K562 (cell line): ENCODE measurements around the gene DLGAP1. TPM values are rescaled to one million over a fixed set of nuclear protein-coding genes. Genes with fewer than 3 reads are reported as not detected.

ENCODE experiments used
- ATAC-seq: fragments of 200-7000 bp; cut with Tn5 transposase; 3 replicates; pipeline ENCODE4 v1.9.1; 2020; ENCODE audit warnings: moderate library complexity
- BruUV-seq: library from RNA; stranded (reverse); fragments of 400-500 nt; replicated peaks from 2 replicates; lab custom pipeline; 2021; lab: Mats Ljungman, UMichigan
- CTCF ChIA-PET: fragments of 300-600 bp; formaldehyde crosslinking; extraction: SDS; loops from one replicate; lab custom pipeline; 2021; ENCODE audit warnings: low intra/inter-chr PET ratio; lab: Yijun Ruan, JAX
- POLR2A ChIA-PET: fragments of 300-600, 350-650 bp; sonication (Branson Sonifier 250); formaldehyde crosslinking; extraction: SDS; loops from one replicate; lab custom pipeline; 2021; ENCODE audit warnings: antibody characterized with exemption, inconsistent platforms; lab: Yijun Ruan, JAX
- DNase-seq, 4 experiments: peaks; one replicate each; pipeline versions ENCODE4 v3.0.0 to v3.0.0-alpha.2; 2011 to 2018; ENCODE audit warnings: low spot score in 3 of 4, mixed read lengths in 3 of 4; ENCODE audit errors: extremely low read depth in 1 of 4
- FAIRE-seq: peaks from 2 replicates; lab custom pipeline; 2011; peaks lifted over from hg19 to GRCh38; lab: Jason Lieb, UNC
- H2AFZ ChIP-seq: 2 replicates; pipeline ENCODE4 v1.6.0; 2011; ENCODE audit warnings: low read depth, low read length, control low read depth, inconsistent platforms
- H3K27ac ChIP-seq: fragments of 200-600 bp; 3 replicates; pipeline ENCODE4 v1.8.0; 2011; ENCODE audit warnings: low read depth, mild to moderate bottlenecking, control low read depth, inconsistent platforms, low read length, moderate library complexity, mixed read lengths; ENCODE audit errors: extremely low read depth
- H3K27me3 ChIP-seq, 2 experiments: fragments of 300-600 bp in 1 of 2; 2 replicates in 1 of 2; 3 replicates in 1 of 2; pipeline versions ENCODE4 v1.6.0 to v1.8.0; 2011; ENCODE audit warnings: inconsistent platforms in 2 of 2, low read length in 2 of 2, mild to moderate bottlenecking in 1 of 2, mixed read lengths in 1 of 2, moderate library complexity in 1 of 2; ENCODE audit not compliant: control insufficient read depth in 2 of 2, insufficient read depth in 2 of 2
- H3K36me3 ChIP-seq: fragments of 300-600 bp; 3 replicates; pipeline ENCODE4 v1.8.0; 2011; ENCODE audit warnings: mild to moderate bottlenecking, low read length, inconsistent platforms; ENCODE audit not compliant: control insufficient read depth, insufficient read depth
- H3K4me1 ChIP-seq, 2 experiments: fragments of 200-600 bp in 1 of 2; replicated peaks in 1 of 2; 2 replicates in 1 of 2; 3 replicates in 1 of 2; pipeline versions ENCODE4 v1.5.1 to v1.8.0; 2011; ENCODE audit warnings: inconsistent platforms in 2 of 2, low read length in 2 of 2, mild to moderate bottlenecking in 1 of 2, mixed read lengths in 1 of 2, moderate library complexity in 1 of 2; ENCODE audit not compliant: control insufficient read depth in 2 of 2, insufficient read depth in 2 of 2
- H3K4me2 ChIP-seq: 2 replicates; pipeline ENCODE4 v1.6.1; 2011; ENCODE audit warnings: low read length, control low read depth, inconsistent platforms, mixed read lengths; ENCODE audit not compliant: insufficient read depth
- H3K4me3 ChIP-seq: fragments of 200-600 bp; sonication (generic), shearing (Covaris generic); 2 replicates; pipeline ENCODE4 v1.5.1; 2016; ENCODE audit warnings: control low read depth, inconsistent platforms
- H3K79me2 ChIP-seq: fragments of 200-600 bp; 3 replicates; pipeline ENCODE4 v1.8.0; 2011; ENCODE audit warnings: low read length, inconsistent platforms; ENCODE audit not compliant: control insufficient read depth, insufficient read depth
- H3K9ac ChIP-seq, 2 experiments: 2 replicates each; pipeline versions ENCODE4 v1.6.0 to v1.6.1; 2011; ENCODE audit warnings: low read depth in 2 of 2, low read length in 2 of 2, control low read depth in 1 of 2, inconsistent platforms in 1 of 2, mild to moderate bottlenecking in 1 of 2, mixed read lengths in 1 of 2; ENCODE audit not compliant: insufficient read depth in 1 of 2
- H3K9me1 ChIP-seq: one replicate; pipeline ENCODE4 v1.6.0; 2011; ENCODE audit warnings: inconsistent platforms, mild to moderate bottlenecking, low read length, moderate library complexity; ENCODE audit not compliant: control insufficient read depth, insufficient read depth
- H3K9me3 ChIP-seq: replicated peaks from 2 replicates; pipeline ENCODE4 v1.5.1; 2011; ENCODE audit warnings: low read depth, low read length, inconsistent platforms; ENCODE audit not compliant: control insufficient read depth, insufficient read depth
- H4K20me1 ChIP-seq: replicated peaks from 2 replicates; pipeline ENCODE4 v1.6.1; 2011; ENCODE audit warnings: low read length, inconsistent platforms, mixed read lengths; ENCODE audit not compliant: control insufficient read depth, insufficient read depth
- ATF6 ChIP-seq: sonication (generic); formaldehyde crosslinking; IDR thresholded peaks from 2 replicates; pipeline ENCODE4 v1.4.0; 2020; ENCODE audit warnings: mild to moderate bottlenecking, missing genetic modification reagents
- ELK1 ChIP-seq: sonication (generic); formaldehyde crosslinking; IDR thresholded peaks from 2 replicates; pipeline ENCODE4 v1.8.1; 2022; ENCODE audit warnings: missing genetic modification reagents
- KDM4B ChIP-seq, 2 experiments: fragments of 450-650 bp in 1 of 2; sonication (generic) in 1 of 2; IDR thresholded peaks; 2 replicates each; pipeline ENCODE4 v1.6.1; 2016 to 2017; ENCODE audit warnings: borderline replicate concordance in 2 of 2, antibody characterized with exemption in 1 of 2, low read depth in 1 of 2, mild to moderate bottlenecking in 1 of 2
- KHSRP ChIP-seq: fragments of 450-650 bp; IDR thresholded peaks from 2 replicates; pipeline ENCODE4 v1.6.1; 2017
- POLR2G ChIP-seq: fragments of 200-400 bp; formaldehyde crosslinking; IDR thresholded peaks from 2 replicates; pipeline ENCODE4 v1.6.1; 2017; ENCODE audit warnings: low read depth, mild to moderate bottlenecking, antibody characterized with exemption, low read length, moderate library complexity
- SAFB2 ChIP-seq: fragments of 200-400 bp; formaldehyde crosslinking; IDR thresholded peaks from 2 replicates; pipeline ENCODE4 v1.6.1; 2018; ENCODE audit warnings: borderline replicate concordance, low read length, low read depth, moderate library complexity; ENCODE audit not compliant: severe bottlenecking
- SMAD2 ChIP-seq: fragments of 150-350 bp; IDR thresholded peaks from 2 replicates; pipeline ENCODE4 v1.6.1; 2014; ENCODE audit warnings: low read depth, mild to moderate bottlenecking, low read length
- ZNF263 ChIP-seq: sonication (generic); formaldehyde crosslinking; IDR thresholded peaks from 2 replicates; pipeline ENCODE4 v1.8.0; 2022; ENCODE audit warnings: mild to moderate bottlenecking, missing genetic modification reagents, borderline replicate concordance
- ZNF316 ChIP-seq: fragments of 450-650 bp; IDR thresholded peaks from 2 replicates; pipeline ENCODE4 v1.6.1; 2016
- ZNF41 ChIP-seq: fragments of 250-450 bp; sonication (Bioruptor Pico); conservative IDR thresholded peaks from 2 replicates; pipeline ENCODE4 v1.4.0; 2020; ENCODE audit warnings: mild to moderate bottlenecking
- WGBS: fragments of 100-300 bp; shearing (Covaris generic); methylation state at CpG from one replicate; pipeline ENCODE4 v1.1.6; 2016; ENCODE audit warnings: low coverage, mixed read lengths; ENCODE audit not compliant: insufficient coverage; ENCODE audit errors: missing lambda C conversion rate; 5-methylcytosine and 5-hydroxymethylcytosine counted together
- in situ Hi-C: fragments of 300-500 bp; cut with MboI; formaldehyde crosslinking; loops from 4 replicates; pipeline ENCODE4 v1.15.0; 2018; ENCODE audit warnings: inconsistent platforms, mixed read lengths
- intact Hi-C: fragments of 100-400 bp; cut with micrococcal nuclease; formaldehyde crosslinking; loops from 2 replicates; pipeline ENCODE4 v1.14.2; 2022
- polyA plus RNA-seq, 8 experiments: library from polyadenylated mRNA; depleted of rRNA in 4 of 8; stranded (reverse) in 5 of 8; unstranded in 3 of 8; fragments of >200 nt; fragmentation: Nextera tagmentation in 2 of 8; fragmentation: Illumina TruSeq in 1 of 8; extraction: Ambion mirVana in 2 of 8; extraction: Trizol in 1 of 8; gene quantifications; 2 replicates each; pipeline versions ENCODE4 v1.2.1 to v1.2.3, GENCODE V29; 2011 to 2014; ENCODE audit warnings: inconsistent platforms in 1 of 8, missing spikeins in 1 of 8
- total RNA-seq, 7 experiments: library from RNA; depleted of rRNA in 6 of 7; stranded (reverse); fragments of >200 nt in 6 of 7; fragmentation: Illumina TruSeq in 2 of 7; extraction: Trizol in 2 of 7; gene quantifications; 2 replicates each; pipeline versions ENCODE4 v1.2.1 to v1.2.3, GENCODE V29; 2011 to 2021; ENCODE audit warnings: low replicate concordance in 1 of 7
- TF ChIP-seq, protein P1 (sequence below): sonication (generic); formaldehyde crosslinking; IDR thresholded peaks from 2 replicates; pipeline ENCODE4 v1.8.1; 2023; ENCODE audit warnings: mild to moderate bottlenecking, missing genetic modification reagents

DLGAP1 gene
- total and polyA plus RNA-seq, 9 of the 15 experiments (the other 6 are each of a cell fraction or from before 2014, with no cell fraction given): 0.04 to 0.22 (median 0.08) TPM

- no TSS peak for BruUV-seq
- ChIA-PET POLR2A (interaction anchor here (0.6 to 4.1 kb wide), 11 partner anchors 13 to 215 kb away, joined by 3 to 35 read pairs (median 4); no protein-coding TSS in a partner anchor), CTCF (interaction anchor here (1.6 kb wide), 1 partner anchor 168 kb away, joined by 5 read pairs; no protein-coding TSS in a partner anchor)
- no peak; the same call in 1 of the 3 replicates for ATAC-seq
- under 1% methylated on average over 41 of the region's 47 CpGs for WGBS
- Histone ChIP-seq H3K27me3 (no peaks in the 10 kb centered on the region), H3K36me3 (peaks cover 5% of the 10 kb centered on the region; the same call in 2 of the 3 replicates), H2AFZ (peak overlapping the region; percentile 15; the same call in 1 of the 2 replicates), H3K4me2 (peak overlapping the region; percentile 99), H3K4me3 (peak overlapping the region; percentile 87), H3K9me3 (no peaks in the 10 kb centered on the region), H3K27ac (peak overlapping the region; percentile 98), H3K9ac (peak overlapping the region; percentile 91 to 99), H4K20me1 (peaks cover 9% of the 10 kb centered on the region; the same call in 1 of the 2 replicates), H3K4me1 (peaks cover 25 to 46% of the 10 kb centered on the region in 2 experiments), H3K79me2 (peaks cover 79% of the 10 kb centered on the region), H3K9me1 (no peaks in the 10 kb centered on the region)
- in situ Hi-C loops: loop anchor here (5.0 to 10.0 kb wide), 4 partner anchors 148 to 515 kb away; no protein-coding TSS in a partner anchor
- intact Hi-C loops: loop anchor here (2.0 kb wide), 3 partner anchors 145 to 217 kb away; no protein-coding TSS in a partner anchor
- DNase-seq: peak; percentile 40 to 87 (median 68)
- no peak for FAIRE-seq
- TF ChIP-seq ATF6 (CRISPR knock-in tag) (no peak; the same call in 1 of the 2 replicates), ZNF41 (CRISPR knock-in tag) (no peak), KDM4B (IDR thresholded peaks at IDR 0.05; ENCODE audit: borderline replicate concordance in 2 of 2, low read depth in 1 of 2) (0 out of 4 replicates have a peak, but pooled peaks of 1 of the 2 experiments have one; percentile 21), KHSRP (no peak), SMAD2 (no peak), POLR2G (peak; percentile 70), SAFB2 (no peak), ZNF316 (no peak), ZNF263 (peak; percentile 33), ELK1 (CRISPR knock-in tag) (no peak)
- TF ChIP-seq, protein P1, sequence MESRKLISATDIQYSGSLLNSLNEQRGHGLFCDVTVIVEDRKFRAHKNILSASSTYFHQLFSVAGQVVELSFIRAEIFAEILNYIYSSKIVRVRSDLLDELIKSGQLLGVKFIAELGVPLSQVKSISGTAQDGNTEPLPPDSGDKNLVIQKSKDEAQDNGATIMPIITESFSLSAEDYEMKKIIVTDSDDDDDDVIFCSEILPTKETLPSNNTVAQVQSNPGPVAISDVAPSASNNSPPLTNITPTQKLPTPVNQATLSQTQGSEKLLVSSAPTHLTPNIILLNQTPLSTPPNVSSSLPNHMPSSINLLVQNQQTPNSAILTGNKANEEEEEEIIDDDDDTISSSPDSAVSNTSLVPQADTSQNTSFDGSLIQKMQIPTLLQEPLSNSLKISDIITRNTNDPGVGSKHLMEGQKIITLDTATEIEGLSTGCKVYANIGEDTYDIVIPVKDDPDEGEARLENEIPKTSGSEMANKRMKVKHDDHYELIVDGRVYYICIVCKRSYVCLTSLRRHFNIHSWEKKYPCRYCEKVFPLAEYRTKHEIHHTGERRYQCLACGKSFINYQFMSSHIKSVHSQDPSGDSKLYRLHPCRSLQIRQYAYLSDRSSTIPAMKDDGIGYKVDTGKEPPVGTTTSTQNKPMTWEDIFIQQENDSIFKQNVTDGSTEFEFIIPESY (CRISPR knock-in tag): no peak
Observed at GRCh38 chr18:3449512-3450011, 1005.5 kb downstream of the DLGAP1 start.
